GM20000 (cell line): ENCODE measurements around the gene SLC16A11.

Source experiments
- DNase-seq: peaks from one replicate; pipeline ENCODE4 v3.0.0; 2012; ENCODE audit warnings: low spot score
- CTCF ChIP-seq: IDR thresholded peaks from 2 replicates; pipeline ENCODE4 v1.5.1; 2012; ENCODE audit warnings: mild to moderate bottlenecking, control low read depth; ENCODE audit errors: extremely low read depth, missing control alignments

SLC16A11 gene

GRCh38 chr17:7017827-7018200, 26.1 kb downstream of the SLC16A11 start:
- TF ChIP-seq CTCF, result no peak
- DNase-seq, result no peak

GRCh38 chr17:7016886-7017826, 26.7 kb downstream of the SLC16A11 start:
- no peak for TF ChIP-seq CTCF
- DNase-seq, result no peak

- no peak for DNase-seq
- TF ChIP-seq CTCF, result no peak
These were observed 27.5 kb downstream of the SLC16A11 start for GRCh38 chr17:7016418-7016817.

- TF ChIP-seq CTCF, result no peak
- DNase-seq, result peak; percentile 73
These were observed 28.6 kb downstream of the SLC16A11 start for GRCh38 chr17:7014995-7015958.

GRCh38 chr17:7014261-7014994, 29.5 kb downstream of the SLC16A11 start:
- TF ChIP-seq CTCF, result peak; percentile 91
- peak; percentile 94 for DNase-seq

- TF ChIP-seq CTCF, result no peak
These were observed 32.0 kb downstream of the SLC16A11 start for GRCh38 chr17:7011942-7012254.

More at GRCh38 chr17:7011942-7012254, 32.0 kb downstream of the SLC16A11 start:
- no peak for DNase-seq
